HFFc6 (cell line): Measurements from ENCODE around the gene BARX1. TPM values are rescaled to one million over a fixed set of nuclear protein-coding genes. Genes with fewer than 3 reads are reported as not detected.
"Not testable (repeated sequence)": the region's sequence is repeated elsewhere in the genome, so short reads cannot be mapped to it uniquely, and the experiment has no call there.

Experiments used
- DNase-seq: peaks from one replicate; pipeline ENCODE4 v3.0.0-alpha.2; 2018
- H3K27ac Mint-ChIP-seq: 2 replicates; pipeline ENCODE4 v1.8.0; 2020; ENCODE audit warnings: mild to moderate bottlenecking, mixed read lengths
- H3K27me3 Mint-ChIP-seq: 2 replicates; pipeline ENCODE4 v1.8.0; 2021; ENCODE audit warnings: mild to moderate bottlenecking, moderate library complexity, mixed read lengths; ENCODE audit not compliant: insufficient read depth
- H3K36me3 Mint-ChIP-seq: 2 replicates; pipeline ENCODE4 v1.8.0; 2021; ENCODE audit warnings: low read depth, mixed read lengths
- H3K4me1 Mint-ChIP-seq: 2 replicates; pipeline ENCODE4 v1.8.0; 2020; ENCODE audit warnings: low read depth, mixed read lengths
- H3K4me3 Mint-ChIP-seq: 2 replicates; pipeline ENCODE4 v1.8.0; 2020; ENCODE audit warnings: mild to moderate bottlenecking, moderate library complexity, mixed read lengths
- H3K9me3 Mint-ChIP-seq: 2 replicates; pipeline ENCODE4 v1.8.0; 2020; ENCODE audit warnings: mild to moderate bottlenecking, mixed read lengths
- total RNA-seq, 6 experiments: library from RNA; stranded (reverse); fragmentation: NEBNext Ultra II Directional; extraction: Animal tissue kit (Norgen Biotek cat#: 25700); gene quantifications; 2 replicates in 1 of 6; 3 replicates in 5 of 6; pipeline ENCODE4 v1.2.3, GENCODE V29; 2021
- TF ChIP-seq, protein P1 (sequence below): fragments of 200-600 bp; sonication (generic); IDR thresholded peaks from 2 replicates; pipeline ENCODE4 v1.5.0; 2021; ENCODE audit warnings: antibody characterized with exemption, mild to moderate bottlenecking

The BARX1 gene
- total RNA-seq, 6 experiments from 2014 or later = not detected

DNA sequence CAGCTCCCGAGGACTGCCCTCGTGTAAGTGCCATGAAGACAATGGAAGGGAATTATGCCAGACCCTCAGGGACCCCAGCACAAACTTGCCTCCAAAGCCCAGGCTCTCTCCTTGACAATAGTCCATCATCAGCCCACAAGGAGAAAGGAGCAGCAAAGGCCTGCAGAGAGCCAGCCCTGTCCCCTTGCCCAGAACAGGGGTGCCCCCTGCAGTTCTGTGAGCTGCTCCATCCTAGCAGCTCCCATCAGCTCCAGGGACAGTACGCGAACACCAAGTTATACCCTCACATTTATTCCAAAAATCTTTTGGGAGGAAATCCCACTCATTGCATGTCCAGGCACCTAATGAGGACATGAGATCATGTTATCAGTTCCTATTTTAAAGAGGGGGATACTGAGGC lies 11.1 kb downstream of the BARX1 start:
- Mint-ChIP-seq H3K27ac (no peak overlapping the region), H3K9me3 (peaks cover 4% of the 10 kb centered on the region; the same call in 1 of the 2 replicates), H3K4me3 (no peak overlapping the region), H3K36me3 (no peaks in the 10 kb centered on the region), H3K4me1 (peaks cover 6% of the 10 kb centered on the region; the same call in 1 of the 2 replicates), H3K27me3 (peaks cover 59% of the 10 kb centered on the region)
- DNase-seq = no peak
- TF ChIP-seq, protein P1, sequence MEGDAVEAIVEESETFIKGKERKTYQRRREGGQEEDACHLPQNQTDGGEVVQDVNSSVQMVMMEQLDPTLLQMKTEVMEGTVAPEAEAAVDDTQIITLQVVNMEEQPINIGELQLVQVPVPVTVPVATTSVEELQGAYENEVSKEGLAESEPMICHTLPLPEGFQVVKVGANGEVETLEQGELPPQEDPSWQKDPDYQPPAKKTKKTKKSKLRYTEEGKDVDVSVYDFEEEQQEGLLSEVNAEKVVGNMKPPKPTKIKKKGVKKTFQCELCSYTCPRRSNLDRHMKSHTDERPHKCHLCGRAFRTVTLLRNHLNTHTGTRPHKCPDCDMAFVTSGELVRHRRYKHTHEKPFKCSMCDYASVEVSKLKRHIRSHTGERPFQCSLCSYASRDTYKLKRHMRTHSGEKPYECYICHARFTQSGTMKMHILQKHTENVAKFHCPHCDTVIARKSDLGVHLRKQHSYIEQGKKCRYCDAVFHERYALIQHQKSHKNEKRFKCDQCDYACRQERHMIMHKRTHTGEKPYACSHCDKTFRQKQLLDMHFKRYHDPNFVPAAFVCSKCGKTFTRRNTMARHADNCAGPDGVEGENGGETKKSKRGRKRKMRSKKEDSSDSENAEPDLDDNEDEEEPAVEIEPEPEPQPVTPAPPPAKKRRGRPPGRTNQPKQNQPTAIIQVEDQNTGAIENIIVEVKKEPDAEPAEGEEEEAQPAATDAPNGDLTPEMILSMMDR = no peak

DNA sequence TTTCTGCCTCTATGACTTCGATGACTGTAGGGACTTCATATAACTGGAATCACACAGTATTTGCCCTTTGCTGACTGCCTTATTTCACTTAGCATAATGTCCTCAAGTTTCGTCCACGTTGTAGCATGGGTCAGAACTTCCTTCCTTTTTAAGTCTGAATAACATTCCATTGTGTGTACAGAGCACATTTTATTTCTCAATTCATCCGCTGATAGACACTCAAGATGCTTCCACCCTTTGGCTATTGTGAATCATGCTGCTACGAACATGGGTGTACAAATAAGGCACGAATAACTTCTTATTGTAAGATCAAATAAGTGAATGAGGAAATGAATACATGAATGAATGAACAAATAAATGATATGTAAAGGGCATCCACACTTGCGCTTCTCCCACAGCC lies 13.0 kb downstream of the BARX1 start:
- TF ChIP-seq, protein P1 = no peak
- Mint-ChIP-seq H3K27ac (no peak overlapping the region), H3K9me3 (peaks cover 4% of the 10 kb centered on the region; the same call in 1 of the 2 replicates), H3K4me1 (peaks cover 6% of the 10 kb centered on the region; the same call in 1 of the 2 replicates), H3K4me3 (no peak overlapping the region), H3K27me3 (peaks cover 61% of the 10 kb centered on the region), H3K36me3 (no peaks in the 10 kb centered on the region)
- DNase-seq = no peak

DNA sequence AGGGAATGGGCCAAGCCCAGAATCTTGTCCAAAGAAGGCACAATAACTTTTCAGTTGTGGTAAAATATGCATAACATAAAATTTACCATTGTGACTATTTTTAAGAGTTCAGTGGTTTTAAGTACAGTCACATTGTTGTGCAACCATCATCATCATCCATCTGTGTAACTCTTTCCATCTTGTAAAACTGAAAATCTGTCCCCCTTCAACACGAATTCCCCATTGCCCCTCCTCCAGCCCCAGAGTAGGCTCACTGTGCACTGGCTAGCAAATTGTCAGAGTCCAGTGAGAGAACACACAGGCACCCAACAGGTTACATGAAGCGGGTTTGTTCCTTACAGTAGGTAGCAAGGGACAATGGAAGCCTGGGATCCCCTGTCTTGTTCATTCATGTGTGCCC lies 13.7 kb downstream of the BARX1 start:
- peaks cover 55% of the 10 kb centered on the region for H3K27me3 Mint-ChIP-seq
- peaks cover 5% of the 10 kb centered on the region; the same call in 1 of the 2 replicates for H3K4me1 Mint-ChIP-seq
- no peaks in the 10 kb centered on the region for H3K36me3 Mint-ChIP-seq
- DNase-seq = no peak
- no peak overlapping the region for H3K27ac Mint-ChIP-seq
- H3K9me3 Mint-ChIP-seq = peaks cover 4% of the 10 kb centered on the region; the same call in 1 of the 2 replicates
- no peak overlapping the region for H3K4me3 Mint-ChIP-seq
- TF ChIP-seq, protein P1 = no peak

DNA sequence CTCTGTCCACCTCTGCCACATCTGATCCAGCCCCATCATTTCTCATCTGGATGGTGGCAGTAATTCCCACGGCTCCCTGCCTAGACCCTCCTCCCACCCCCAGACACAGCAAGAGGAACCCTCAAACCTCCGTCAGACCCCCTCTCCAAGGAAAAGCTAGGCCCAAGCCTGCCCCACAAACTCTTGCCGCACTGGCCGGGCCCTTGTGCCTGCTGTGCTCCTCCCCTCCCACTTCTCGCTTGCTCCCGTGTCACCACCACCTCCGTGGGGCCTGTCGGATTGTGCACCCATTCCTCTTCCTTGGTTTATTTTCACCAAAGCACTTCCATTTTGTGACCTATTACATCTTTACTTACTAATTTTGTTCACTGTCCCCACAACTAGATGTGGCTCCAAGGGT lies 14.2 kb downstream of the BARX1 start:
- H3K27me3 Mint-ChIP-seq = peaks cover 51% of the 10 kb centered on the region
- H3K4me1 Mint-ChIP-seq = no peaks in the 10 kb centered on the region; the same call in 1 of the 2 replicates
- TF ChIP-seq, protein P1 = no peak
- H3K27ac Mint-ChIP-seq = no peak overlapping the region
- DNase-seq = no peak
- peaks cover 4% of the 10 kb centered on the region; the same call in 1 of the 2 replicates for H3K9me3 Mint-ChIP-seq
- H3K36me3 Mint-ChIP-seq = no peaks in the 10 kb centered on the region
- H3K4me3 Mint-ChIP-seq = no peak overlapping the region

DNA sequence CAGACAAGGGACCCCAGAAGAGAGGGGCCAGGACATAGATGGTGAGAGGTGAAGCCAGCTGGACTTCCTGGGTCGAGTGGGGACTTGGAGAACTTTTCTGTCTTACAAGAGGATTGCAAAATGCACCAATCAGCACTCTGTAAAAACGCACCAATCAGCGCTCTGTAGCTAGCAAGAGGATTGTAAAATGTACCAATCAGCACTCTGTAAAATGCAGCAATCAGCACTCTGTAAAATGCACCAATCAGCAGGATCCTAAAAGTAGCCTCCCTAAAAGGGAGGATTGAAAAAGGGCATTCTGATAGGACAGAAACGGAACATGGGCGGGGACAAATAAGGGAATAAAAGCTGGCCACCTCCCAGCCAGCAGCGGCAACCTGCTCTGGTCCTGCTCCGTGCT lies 15.6 kb downstream of the BARX1 start:
- not testable (repeated sequence) for H3K4me3 Mint-ChIP-seq, H3K36me3 Mint-ChIP-seq, H3K9me3 Mint-ChIP-seq, DNase-seq, H3K27ac Mint-ChIP-seq, H3K4me1 Mint-ChIP-seq
- H3K27me3 Mint-ChIP-seq = peaks cover 41% of the 10 kb centered on the region

DNA sequence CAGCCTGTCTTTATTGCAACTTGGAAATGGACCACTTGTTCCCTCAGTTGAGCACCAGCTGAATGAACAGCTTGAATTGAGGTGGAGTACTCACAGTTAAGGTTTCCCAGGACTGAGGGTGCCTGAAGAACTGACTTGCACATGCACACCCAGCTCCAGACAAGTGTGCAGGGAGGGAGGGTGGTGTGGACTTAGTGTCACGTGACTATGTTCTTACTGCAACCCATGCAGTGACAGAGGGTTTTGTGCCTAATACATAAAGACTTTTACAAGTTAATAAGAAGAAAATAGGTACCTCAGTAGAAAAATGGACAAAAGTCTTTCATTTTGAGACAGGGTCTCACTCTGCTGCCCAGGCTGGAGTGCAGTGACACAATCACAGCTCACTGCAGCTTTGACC lies 18.0 kb downstream of the BARX1 start:
- Mint-ChIP-seq H3K4me3 (no peak overlapping the region), H3K27ac (no peak overlapping the region)

More for the DNA sequence above, 18.0 kb downstream of the BARX1 start:
- Mint-ChIP-seq H3K36me3 (no peaks in the 10 kb centered on the region), H3K27me3 (peaks cover 38% of the 10 kb centered on the region), H3K4me1 (no peaks in the 10 kb centered on the region), H3K9me3 (no peaks in the 10 kb centered on the region)
- no peak for DNase-seq
- TF ChIP-seq, protein P1 = no peak
